Measurements from ENCODE around the gene SUGP1. TPM values are rescaled to one million over a fixed set of nuclear protein-coding genes. Genes with fewer than 3 reads are reported as not detected.

Gene SUGP1
- total and polyA plus RNA-seq, 3 donors from 2014 or later: 87.4 to 98.8 (median 89.8) TPM

GRCh38 chr19:19239675-19240074 is 80.6 kb downstream of the SUGP1 start:
- intact Hi-C loops (cut with DNase I; ENCODE audit: low total_unique reads): no loop called here
- H3K27me3 ChIP-seq: no peaks in the 10 kb centered on the region
- TF ChIP-seq POLR2A (IDR thresholded peaks at IDR 0.05) (no peak), CTCF (IDR thresholded peaks at IDR 0.05) (no peak)

GRCh38 chr19:19238126-19238894 is 82.0 kb downstream of the SUGP1 start:
- DNase-seq: no peak
- no peaks in the 10 kb centered on the region for H3K27me3 ChIP-seq
- no peak for TF ChIP-seq POLR2A (IDR thresholded peaks at IDR 0.05)
- TF ChIP-seq CTCF (IDR thresholded peaks at IDR 0.05): no peak
- intact Hi-C loops (cut with DNase I; ENCODE audit: low total_unique reads): no loop called here
- H3K27ac ChIP-seq: no peak overlapping the region
- no peaks in the 10 kb centered on the region for H3K4me1 ChIP-seq
- H3K9me3 ChIP-seq: no peaks in the 10 kb centered on the region
- no peaks in the 10 kb centered on the region for H3K36me3 ChIP-seq (ENCODE audit: low read depth, missing control alignments)
- H3K4me3 ChIP-seq: no peak overlapping the region
- WGBS, 2 donors: 73 to 76% methylated on average over 17 to 18 of the region's 18 CpGs

More at GRCh38 chr19:19239675-19240074, 80.6 kb downstream of the SUGP1 start:
- no peak overlapping the region for H3K4me3 ChIP-seq
- no peaks in the 10 kb centered on the region for H3K36me3 ChIP-seq (ENCODE audit: low read depth, missing control alignments)
- no peaks in the 10 kb centered on the region for H3K4me1 ChIP-seq
- no peak overlapping the region for H3K27ac ChIP-seq
- no peaks in the 10 kb centered on the region for H3K9me3 ChIP-seq
- DNase-seq: no peak

GRCh38 chr19:19236173-19236572 is 84.1 kb downstream of the SUGP1 start:
- H3K4me1 ChIP-seq: no peaks in the 10 kb centered on the region
- no peaks in the 10 kb centered on the region for H3K36me3 ChIP-seq (ENCODE audit: low read depth, missing control alignments)
- TF ChIP-seq POLR2A (IDR thresholded peaks at IDR 0.05): no peak
- no peaks in the 10 kb centered on the region for H3K9me3 ChIP-seq
- DNase-seq: no peak
- intact Hi-C loops (cut with DNase I; ENCODE audit: low total_unique reads): no loop called here
- no peak overlapping the region for H3K27ac ChIP-seq
- H3K27me3 ChIP-seq: no peaks in the 10 kb centered on the region
- H3K4me3 ChIP-seq: no peak overlapping the region

- no peaks in the 10 kb centered on the region for H3K9me3 ChIP-seq
- H3K36me3 ChIP-seq (ENCODE audit: low read depth, missing control alignments): no peaks in the 10 kb centered on the region
- DNase-seq: no peak
- intact Hi-C loops (cut with DNase I; ENCODE audit: low total_unique reads): no loop called here
- H3K27ac ChIP-seq: no peak overlapping the region
- no peak overlapping the region for H3K4me3 ChIP-seq
- H3K27me3 ChIP-seq: no peaks in the 10 kb centered on the region
- WGBS, 2 donors: 90% methylated on average over 2 of the region's 2 CpGs
- TF ChIP-seq POLR2A (IDR thresholded peaks at IDR 0.05) (no peak), CTCF (IDR thresholded peaks at IDR 0.05) (no peak)
- H3K4me1 ChIP-seq: no peaks in the 10 kb centered on the region
These were observed 86.0 kb downstream of the SUGP1 start for GRCh38 chr19:19234220-19234816.

- WGBS, 2 donors: 70 to 76% methylated on average over 10 to 19 of the region's 19 CpGs
- no peak overlapping the region for H3K4me3 ChIP-seq
- no peaks in the 10 kb centered on the region for H3K27me3 ChIP-seq
- H3K36me3 ChIP-seq (ENCODE audit: low read depth, missing control alignments): no peaks in the 10 kb centered on the region
- H3K9me3 ChIP-seq: no peaks in the 10 kb centered on the region
- intact Hi-C loops (cut with DNase I; ENCODE audit: low total_unique reads): no loop called here
- TF ChIP-seq POLR2A (IDR thresholded peaks at IDR 0.05) (no peak), CTCF (IDR thresholded peaks at IDR 0.05) (no peak)
- H3K27ac ChIP-seq: no peak overlapping the region
- no peaks in the 10 kb centered on the region for H3K4me1 ChIP-seq
- DNase-seq: no peak
These were observed 88.0 kb downstream of the SUGP1 start for GRCh38 chr19:19232261-19232721.

Measured in testis (tissue), 3 donors.